GM12878 (cell line): ENCODE results near the gene AMHR2. TPM values are rescaled to one million over a fixed set of nuclear protein-coding genes. Genes with fewer than 3 reads are reported as not detected.

ENCODE experiments used
- BMI1 ChIP-seq: fragments of 450-650 bp; IDR thresholded peaks from 2 replicates; pipeline ENCODE4 v1.6.1; 2016; ENCODE audit warnings: mild to moderate bottlenecking, moderate library complexity, borderline replicate concordance
- CEBPB ChIP-seq, 2 experiments: fragments of 150-350 bp in 1 of 2; IDR thresholded peaks; 2 replicates each; pipeline ENCODE4 v1.6.1; 2012 to 2014; ENCODE audit warnings: low read depth in 2 of 2, low read length in 2 of 2, borderline replicate concordance in 1 of 2, inconsistent platforms in 1 of 2
- CREM ChIP-seq: IDR thresholded peaks from 2 replicates; pipeline ENCODE4 v1.6.1; 2014; ENCODE audit warnings: antibody characterized with exemption, low read depth
- EGR1 ChIP-seq, 2 experiments: IDR thresholded peaks; 1 replicate in 1 of 2; 2 replicates in 1 of 2; pipeline ENCODE4 v1.6.1; 2011 to 2012; ENCODE audit warnings: low read depth in 2 of 2, low read length in 2 of 2, borderline replicate concordance in 1 of 2, mild to moderate bottlenecking in 1 of 2, moderate library complexity in 1 of 2
- FOS ChIP-seq: IDR thresholded peaks from 3 replicates; pipeline ENCODE4 v1.6.1; 2011; ENCODE audit warnings: borderline replicate concordance; ENCODE audit not compliant: insufficient read length; ENCODE audit errors: extremely low read depth
- HDGF ChIP-seq: fragments of 450-650 bp; IDR thresholded peaks from 2 replicates; pipeline ENCODE4 v1.6.1; 2016; ENCODE audit warnings: antibody characterized with exemption
- IKZF2 ChIP-seq, 2 experiments: fragments of 450-650 bp; IDR thresholded peaks; 2 replicates each; pipeline ENCODE4 v1.6.1; 2017; ENCODE audit warnings: mild to moderate bottlenecking in 2 of 2, moderate library complexity in 2 of 2
- MEF2A ChIP-seq: IDR thresholded peaks from 2 replicates; pipeline ENCODE4 v1.6.1; 2011; ENCODE audit warnings: low read depth, mild to moderate bottlenecking, low read length, moderate library complexity; ENCODE audit not compliant: insufficient read depth
- NFXL1 ChIP-seq: fragments of 450-650 bp; IDR thresholded peaks from 2 replicates; pipeline ENCODE4 v1.6.1; 2017; ENCODE audit warnings: antibody characterized with exemption, mild to moderate bottlenecking, borderline replicate concordance
- PAX8 ChIP-seq: fragments of 450-650 bp; IDR thresholded peaks from 2 replicates; pipeline ENCODE4 v1.6.1; 2017; ENCODE audit warnings: mild to moderate bottlenecking, moderate library complexity
- SMAD5 ChIP-seq: IDR thresholded peaks from 2 replicates; pipeline ENCODE4 v1.6.1; 2016; ENCODE audit warnings: antibody characterized with exemption, low read depth
- STAT1 ChIP-seq: fragments of 450-650 bp; conservative IDR thresholded peaks from 2 replicates; pipeline ENCODE4 v1.6.1; 2014; ENCODE audit warnings: antibody characterized with exemption, mild to moderate bottlenecking
- YY1 ChIP-seq: IDR thresholded peaks from 2 replicates; pipeline ENCODE4 v1.6.1; 2011; ENCODE audit warnings: low read depth, mild to moderate bottlenecking, low read length
- polyA plus RNA-seq, 11 experiments: library from polyadenylated mRNA; depleted of rRNA in 4 of 11; unstranded in 6 of 11; stranded (reverse) in 5 of 11; fragments of >200 nt; fragmentation: Nextera tagmentation in 4 of 11; fragmentation: Illumina TruSeq in 1 of 11; extraction: Ambion mirVana in 4 of 11; extraction: Trizol in 1 of 11; gene quantifications; 1 replicate in 1 of 11; 2 replicates in 10 of 11; pipeline versions ENCODE4 v1.2.1 to v1.2.3, GENCODE V29; 2011 to 2016; ENCODE audit warnings: inconsistent platforms in 2 of 11, missing spikeins in 2 of 11, low read depth in 1 of 11
- total RNA-seq, 4 experiments: library from RNA; depleted of rRNA in 3 of 4; stranded (reverse); fragments of >200 nt in 3 of 4; fragmentation: Illumina TruSeq in 1 of 4; extraction: Trizol in 1 of 4; gene quantifications; 2 replicates each; pipeline versions ENCODE4 v1.2.1 to v1.2.3, GENCODE V29; 2013 to 2021
- TF ChIP-seq, protein P1 (sequence below): IDR thresholded peaks from 2 replicates; pipeline ENCODE4 v1.6.1; 2011; ENCODE audit warnings: low read depth, low read length, improper control_type of control experiment, borderline replicate concordance
- TF ChIP-seq, protein P2 (sequence below): fragments of 150-350 bp; IDR thresholded peaks from 2 replicates; pipeline ENCODE4 v1.6.1; 2014; ENCODE audit warnings: mild to moderate bottlenecking, low read depth, low read length
- TF ChIP-seq, protein P3 (sequence below): IDR thresholded peaks from 2 replicates; pipeline ENCODE4 v1.6.1; 2012; ENCODE audit warnings: low read depth, low read length, improper control_type of control experiment
- TF ChIP-seq, protein P4 (sequence below): IDR thresholded peaks from 2 replicates; pipeline ENCODE4 v1.6.1; 2012; ENCODE audit warnings: mild to moderate bottlenecking, low read depth, low read length
- TF ChIP-seq, protein P5 (sequence below): fragments of 450-650 bp; IDR thresholded peaks from 2 replicates; pipeline ENCODE4 v1.6.1; 2018; ENCODE audit warnings: borderline replicate concordance, mild to moderate bottlenecking; ENCODE audit not compliant: partially characterized antibody

AMHR2 gene
- total and polyA plus RNA-seq, 10 of the 15 experiments (the other 5 are each of a cell fraction or from before 2014, with no cell fraction given), result 0.06 TPM; not detected in 9

DNA sequence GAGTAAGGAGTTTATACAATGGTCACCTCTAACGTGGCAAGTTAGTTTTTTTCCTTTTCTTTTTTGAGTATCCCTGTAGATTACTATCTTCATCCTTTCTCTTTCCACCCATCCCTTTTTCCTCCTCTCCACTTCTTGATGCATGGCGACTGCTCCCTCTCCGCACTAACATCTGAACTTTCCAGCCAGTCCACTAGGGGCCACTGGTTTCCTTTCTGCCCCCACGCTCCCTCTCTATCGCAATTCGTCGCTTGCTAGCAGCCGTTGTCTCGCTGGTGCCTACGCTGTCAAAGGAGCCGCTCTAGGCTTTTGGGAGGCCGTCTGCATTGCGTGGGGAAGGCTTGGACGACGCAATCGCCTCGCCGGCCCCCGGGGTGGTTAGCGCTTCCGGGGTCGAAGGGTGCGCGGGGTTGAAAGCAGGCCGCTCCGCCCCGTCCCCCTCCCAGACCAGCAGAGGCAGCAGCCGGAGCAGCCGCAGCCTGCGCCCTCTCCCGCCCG is 28.1 kb downstream of the AMHR2 start, which contains the start of gene PCBP2 (continued):
- TF ChIP-seq, protein P1, sequence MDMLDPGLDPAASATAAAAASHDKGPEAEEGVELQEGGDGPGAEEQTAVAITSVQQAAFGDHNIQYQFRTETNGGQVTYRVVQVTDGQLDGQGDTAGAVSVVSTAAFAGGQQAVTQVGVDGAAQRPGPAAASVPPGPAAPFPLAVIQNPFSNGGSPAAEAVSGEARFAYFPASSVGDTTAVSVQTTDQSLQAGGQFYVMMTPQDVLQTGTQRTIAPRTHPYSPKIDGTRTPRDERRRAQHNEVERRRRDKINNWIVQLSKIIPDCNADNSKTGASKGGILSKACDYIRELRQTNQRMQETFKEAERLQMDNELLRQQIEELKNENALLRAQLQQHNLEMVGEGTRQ, result no peak
- TF ChIP-seq PAX8 (0 out of 2 replicates have a peak, but pooled peaks have one; percentile 29), NFXL1 (no peak), BMI1 (no peak), MEF2A (peak; percentile 73; the same call in 1 of the 2 replicates), CREM (peak; percentile 98), EGR1 (IDR thresholded peaks at IDR 0.05; ENCODE audit: borderline replicate concordance in 1 of 2, low read depth in 2 of 2, low read length in 2 of 2) (peak in 1 of 2 experiments; percentile 95; a peak in 2 of 3 replicates), CEBPB (IDR thresholded peaks at IDR 0.05; ENCODE audit: borderline replicate concordance in 1 of 2, low read depth in 2 of 2, low read length in 2 of 2) (0 out of 4 replicates have a peak, but pooled peaks of 1 of the 2 experiments have one; percentile 43), IKZF2 (IDR thresholded peaks at IDR 0.05) (peak; percentile 21 to 49; a peak in 3 of 4 replicates), FOS (no peak), HDGF (peak; percentile 98), YY1 (peak; percentile 86), SMAD5 (no peak), STAT1 (peak; percentile 94)
- TF ChIP-seq, protein P2, sequence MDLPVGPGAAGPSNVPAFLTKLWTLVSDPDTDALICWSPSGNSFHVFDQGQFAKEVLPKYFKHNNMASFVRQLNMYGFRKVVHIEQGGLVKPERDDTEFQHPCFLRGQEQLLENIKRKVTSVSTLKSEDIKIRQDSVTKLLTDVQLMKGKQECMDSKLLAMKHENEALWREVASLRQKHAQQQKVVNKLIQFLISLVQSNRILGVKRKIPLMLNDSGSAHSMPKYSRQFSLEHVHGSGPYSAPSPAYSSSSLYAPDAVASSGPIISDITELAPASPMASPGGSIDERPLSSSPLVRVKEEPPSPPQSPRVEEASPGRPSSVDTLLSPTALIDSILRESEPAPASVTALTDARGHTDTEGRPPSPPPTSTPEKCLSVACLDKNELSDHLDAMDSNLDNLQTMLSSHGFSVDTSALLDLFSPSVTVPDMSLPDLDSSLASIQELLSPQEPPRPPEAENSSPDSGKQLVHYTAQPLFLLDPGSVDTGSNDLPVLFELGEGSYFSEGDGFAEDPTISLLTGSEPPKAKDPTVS, result peak; percentile 68; the same call in 1 of the 2 replicates
- TF ChIP-seq, protein P3, sequence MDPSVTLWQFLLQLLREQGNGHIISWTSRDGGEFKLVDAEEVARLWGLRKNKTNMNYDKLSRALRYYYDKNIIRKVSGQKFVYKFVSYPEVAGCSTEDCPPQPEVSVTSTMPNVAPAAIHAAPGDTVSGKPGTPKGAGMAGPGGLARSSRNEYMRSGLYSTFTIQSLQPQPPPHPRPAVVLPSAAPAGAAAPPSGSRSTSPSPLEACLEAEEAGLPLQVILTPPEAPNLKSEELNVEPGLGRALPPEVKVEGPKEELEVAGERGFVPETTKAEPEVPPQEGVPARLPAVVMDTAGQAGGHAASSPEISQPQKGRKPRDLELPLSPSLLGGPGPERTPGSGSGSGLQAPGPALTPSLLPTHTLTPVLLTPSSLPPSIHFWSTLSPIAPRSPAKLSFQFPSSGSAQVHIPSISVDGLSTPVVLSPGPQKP, result peak; percentile 68
- TF ChIP-seq, protein P4, sequence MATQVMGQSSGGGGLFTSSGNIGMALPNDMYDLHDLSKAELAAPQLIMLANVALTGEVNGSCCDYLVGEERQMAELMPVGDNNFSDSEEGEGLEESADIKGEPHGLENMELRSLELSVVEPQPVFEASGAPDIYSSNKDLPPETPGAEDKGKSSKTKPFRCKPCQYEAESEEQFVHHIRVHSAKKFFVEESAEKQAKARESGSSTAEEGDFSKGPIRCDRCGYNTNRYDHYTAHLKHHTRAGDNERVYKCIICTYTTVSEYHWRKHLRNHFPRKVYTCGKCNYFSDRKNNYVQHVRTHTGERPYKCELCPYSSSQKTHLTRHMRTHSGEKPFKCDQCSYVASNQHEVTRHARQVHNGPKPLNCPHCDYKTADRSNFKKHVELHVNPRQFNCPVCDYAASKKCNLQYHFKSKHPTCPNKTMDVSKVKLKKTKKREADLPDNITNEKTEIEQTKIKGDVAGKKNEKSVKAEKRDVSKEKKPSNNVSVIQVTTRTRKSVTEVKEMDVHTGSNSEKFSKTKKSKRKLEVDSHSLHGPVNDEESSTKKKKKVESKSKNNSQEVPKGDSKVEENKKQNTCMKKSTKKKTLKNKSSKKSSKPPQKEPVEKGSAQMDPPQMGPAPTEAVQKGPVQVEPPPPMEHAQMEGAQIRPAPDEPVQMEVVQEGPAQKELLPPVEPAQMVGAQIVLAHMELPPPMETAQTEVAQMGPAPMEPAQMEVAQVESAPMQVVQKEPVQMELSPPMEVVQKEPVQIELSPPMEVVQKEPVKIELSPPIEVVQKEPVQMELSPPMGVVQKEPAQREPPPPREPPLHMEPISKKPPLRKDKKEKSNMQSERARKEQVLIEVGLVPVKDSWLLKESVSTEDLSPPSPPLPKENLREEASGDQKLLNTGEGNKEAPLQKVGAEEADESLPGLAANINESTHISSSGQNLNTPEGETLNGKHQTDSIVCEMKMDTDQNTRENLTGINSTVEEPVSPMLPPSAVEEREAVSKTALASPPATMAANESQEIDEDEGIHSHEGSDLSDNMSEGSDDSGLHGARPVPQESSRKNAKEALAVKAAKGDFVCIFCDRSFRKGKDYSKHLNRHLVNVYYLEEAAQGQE, result no peak
- TF ChIP-seq, protein P5, sequence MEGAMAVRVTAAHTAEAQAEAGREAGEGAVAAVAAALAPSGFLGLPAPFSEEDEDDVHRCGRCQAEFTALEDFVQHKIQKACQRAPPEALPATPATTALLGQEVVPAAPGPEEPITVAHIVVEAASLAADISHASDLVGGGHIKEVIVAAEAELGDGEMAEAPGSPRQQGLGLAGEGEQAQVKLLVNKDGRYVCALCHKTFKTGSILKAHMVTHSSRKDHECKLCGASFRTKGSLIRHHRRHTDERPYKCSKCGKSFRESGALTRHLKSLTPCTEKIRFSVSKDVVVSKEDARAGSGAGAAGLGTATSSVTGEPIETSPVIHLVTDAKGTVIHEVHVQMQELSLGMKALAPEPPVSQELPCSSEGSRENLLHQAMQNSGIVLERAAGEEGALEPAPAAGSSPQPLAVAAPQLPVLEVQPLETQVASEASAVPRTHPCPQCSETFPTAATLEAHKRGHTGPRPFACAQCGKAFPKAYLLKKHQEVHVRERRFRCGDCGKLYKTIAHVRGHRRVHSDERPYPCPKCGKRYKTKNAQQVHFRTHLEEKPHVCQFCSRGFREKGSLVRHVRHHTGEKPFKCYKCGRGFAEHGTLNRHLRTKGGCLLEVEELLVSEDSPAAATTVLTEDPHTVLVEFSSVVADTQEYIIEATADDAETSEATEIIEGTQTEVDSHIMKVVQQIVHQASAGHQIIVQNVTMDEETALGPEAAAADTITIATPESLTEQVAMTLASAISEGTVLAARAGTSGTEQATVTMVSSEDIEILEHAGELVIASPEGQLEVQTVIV, result peak; percentile 72
